DMS 273 (cell line): ENCODE results near the gene CNNM3.
"Not testable (repeated sequence)": the region's sequence is repeated elsewhere in the genome, so short reads cannot be mapped to it uniquely, and the experiment has no call there.

Experiments used
- DNase-seq: peaks from one replicate; lab custom pipeline; 2025; ENCODE audit not compliant: unreplicated experiment; lab: John Stamatoyannopoulos, UW

Gene CNNM3

GRCh38 chr2:96816127-96816835 is at the start of gene CNNM3:
Gene CNNM3, plus strand, starts transcription at chr2:96816268. Its CDS starts 10 bp downstream, at chr2:96816278.
- DNase-seq: peak; percentile 98

GRCh38 chr2:96767135-96767871 is 48.8 kb upstream of the CNNM3 start:
- no peak for DNase-seq

GRCh38 chr2:96768083-96768561 is 47.9 kb upstream of the CNNM3 start:
- no peak for DNase-seq

DNA sequence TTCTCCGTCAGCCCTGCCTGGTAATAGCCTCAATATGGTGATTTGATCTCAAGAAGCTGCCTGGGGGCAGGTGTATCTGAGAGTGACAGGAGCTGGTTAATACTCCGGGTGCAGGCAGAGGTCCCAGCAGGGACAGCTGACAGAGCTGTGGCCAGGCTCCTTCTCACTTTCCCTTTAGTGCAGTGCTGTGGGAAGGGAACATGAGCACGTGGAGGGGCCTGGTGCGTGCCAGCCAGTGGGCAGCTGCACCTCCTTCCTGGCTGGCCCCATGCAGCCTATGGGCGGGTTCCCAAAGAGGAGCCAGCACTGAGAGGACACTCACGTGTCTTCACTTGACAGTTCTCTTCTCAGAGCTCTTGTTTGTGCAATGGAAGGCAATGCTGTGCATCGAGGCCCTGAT is 46.3 kb upstream of the CNNM3 start:
- DNase-seq: no peak

- no peak for DNase-seq
Observed at GRCh38 chr2:96770442-96771202, 45.4 kb upstream of the CNNM3 start.

GRCh38 chr2:96771796-96772618 is 44.1 kb upstream of the CNNM3 start:
- peak; percentile 25 for DNase-seq

GRCh38 chr2:96772903-96773671 is 43.0 kb upstream of the CNNM3 start:
- no peak for DNase-seq

DNA sequence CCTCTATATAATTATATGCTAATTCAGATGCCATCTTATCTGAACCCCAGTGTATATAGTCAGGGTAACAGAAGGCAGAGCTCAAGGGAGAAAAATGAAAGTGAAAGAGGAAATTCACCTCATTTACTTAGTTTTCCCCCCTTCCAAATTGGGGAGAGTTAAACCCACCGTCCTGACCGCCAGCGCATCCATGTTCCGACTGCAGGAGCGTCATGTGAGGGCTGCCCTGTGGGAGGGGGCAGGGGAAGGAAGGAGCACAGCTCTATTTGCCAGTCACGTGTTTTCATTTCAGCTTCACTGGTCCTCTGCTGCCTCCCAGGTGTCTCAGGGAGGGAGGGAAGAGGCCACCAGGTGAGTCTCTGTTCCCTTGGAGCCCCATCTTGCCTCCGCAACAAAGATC is 42.1 kb upstream of the CNNM3 start:
- DNase-seq: no peak

- no peak for DNase-seq
Observed at GRCh38 chr2:96775160-96775559, 40.9 kb upstream of the CNNM3 start.

GRCh38 chr2:96783388-96783787 is 32.7 kb upstream of the CNNM3 start:
- no peak for DNase-seq

GRCh38 chr2:96787411-96787810 is 28.7 kb upstream of the CNNM3 start:
- no peak for DNase-seq

DNA sequence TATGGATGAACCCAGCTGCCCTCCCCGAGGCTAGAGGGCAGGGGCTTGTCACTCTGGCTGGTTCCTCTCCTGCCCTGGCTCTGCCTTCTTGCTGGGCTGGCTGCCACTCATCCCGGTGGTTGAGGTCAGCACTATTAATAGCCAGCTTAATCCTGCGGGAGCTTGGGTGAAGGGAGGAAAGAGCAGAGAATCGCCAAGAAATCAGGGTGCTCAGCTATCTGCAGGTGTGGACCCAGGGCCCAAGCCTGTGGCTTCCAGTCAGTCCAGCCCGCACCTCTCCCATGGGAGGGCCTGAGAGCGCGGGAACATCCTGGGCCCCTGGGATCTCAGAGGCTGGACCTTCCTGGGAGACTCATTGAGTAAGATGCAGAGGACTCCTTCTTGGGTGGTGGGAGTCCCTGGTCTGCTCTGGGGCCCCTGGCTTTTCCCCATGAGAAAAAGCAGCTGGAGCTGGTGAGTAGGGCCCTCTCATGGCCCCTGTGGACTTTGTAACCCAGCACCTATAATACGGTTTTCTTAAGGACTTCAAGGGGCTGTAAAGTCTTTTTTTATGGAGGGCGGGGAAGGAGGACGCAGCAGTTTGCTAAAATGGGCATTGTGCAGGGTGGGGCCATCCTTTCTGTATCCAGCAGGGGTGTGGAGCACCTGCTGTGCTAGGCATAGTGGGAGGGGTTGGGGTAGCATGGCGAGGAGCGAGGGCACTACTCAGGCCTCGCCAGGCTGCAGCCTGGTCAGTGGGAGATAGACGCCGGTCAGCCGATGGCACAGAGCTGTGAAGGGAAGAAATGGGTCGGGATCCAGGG is 27.4 kb upstream of the CNNM3 start:
- DNase-seq: no peak

DNA sequence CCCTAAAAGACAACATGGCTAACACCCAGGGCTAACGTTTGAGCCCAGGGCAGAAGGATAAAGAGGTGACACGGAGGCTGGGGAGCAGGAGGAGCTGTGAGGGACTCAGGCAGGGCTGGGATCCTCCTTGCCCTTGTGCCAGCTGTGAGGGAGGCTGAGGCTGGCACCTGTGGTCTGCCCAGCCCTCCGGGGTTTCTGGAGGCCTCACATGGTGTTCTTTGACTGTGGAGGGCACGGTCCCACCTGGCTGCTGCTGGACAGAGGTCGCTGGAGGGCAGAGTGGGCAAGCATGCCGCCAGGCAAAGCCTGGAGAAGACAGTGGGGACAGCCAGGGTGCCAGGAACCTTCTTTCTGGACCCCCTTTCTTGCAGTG is 26.8 kb upstream of the CNNM3 start:
- DNase-seq: no peak

GRCh38 chr2:96792772-96793749 is 23.0 kb upstream of the CNNM3 start:
- no peak for DNase-seq

- DNase-seq: no peak
Observed at GRCh38 chr2:96795076-96795475, 21.0 kb upstream of the CNNM3 start.

DNA sequence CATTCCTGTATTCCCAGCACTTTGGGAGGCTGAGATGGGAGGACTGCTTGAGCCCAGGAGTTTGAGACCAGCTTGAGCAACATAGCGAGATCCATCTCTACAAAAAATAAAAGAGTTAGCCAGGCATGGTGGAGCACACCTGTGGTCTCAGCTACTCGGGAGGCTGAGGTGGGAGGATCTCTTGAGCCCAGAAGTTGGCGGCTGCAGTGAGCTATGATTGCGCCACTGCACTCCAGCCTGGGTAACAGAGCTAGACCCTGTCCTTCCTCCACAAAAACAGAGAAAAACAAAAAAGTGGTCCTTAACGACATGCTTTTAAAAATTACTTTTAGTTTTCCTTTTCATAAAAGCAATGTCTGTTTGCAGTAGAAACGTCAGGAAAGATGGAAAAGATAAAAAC is 19.6 kb upstream of the CNNM3 start:
- not testable (repeated sequence) for DNase-seq

DNA sequence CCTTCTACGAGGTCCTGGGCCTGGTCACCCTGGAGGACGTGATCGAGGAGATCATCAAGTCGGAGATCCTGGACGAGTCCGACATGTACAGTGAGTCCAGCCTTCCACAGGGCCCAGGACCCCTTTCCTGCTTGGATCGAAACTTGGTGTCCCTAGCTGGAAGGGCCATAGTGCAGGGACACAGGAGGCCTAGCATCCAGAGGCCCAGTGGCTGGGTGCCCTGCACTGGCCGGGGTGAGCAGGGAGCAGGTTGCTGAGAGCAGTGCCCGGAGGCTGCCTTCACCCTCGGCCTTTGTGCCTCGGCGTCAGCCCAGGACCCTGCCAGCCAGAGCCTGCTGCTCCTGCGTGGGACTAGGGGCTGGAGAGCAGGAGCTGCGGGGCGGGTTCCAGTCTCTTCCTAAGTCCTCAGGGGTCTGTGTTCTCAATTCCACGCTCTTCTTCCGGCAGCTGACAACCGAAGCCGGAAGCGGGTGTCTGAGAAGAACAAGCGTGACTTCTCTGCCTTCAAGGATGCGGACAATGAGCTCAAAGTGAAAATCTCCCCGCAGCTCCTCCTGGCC is 18.9 kb upstream of the CNNM3 start:
- no peak for DNase-seq
